Immature natural killer cell (primary cell): ENCODE measurements around the gene CCDC177. TPM values are rescaled to one million over a fixed set of nuclear protein-coding genes. Genes with fewer than 3 reads are reported as not detected.
"Not testable (repeated sequence)": the region's sequence is repeated elsewhere in the genome, so short reads cannot be mapped to it uniquely, and the experiment has no call there.

Experiments
- DNase-seq, 3 donors: peaks; one replicate each; pipeline ENCODE4 v3.0.0; 2022; ENCODE audit warnings: mixed read lengths in 1 of 3
- H3K27ac Mint-ChIP-seq, 6 donors: one replicate each; pipeline ENCODE4 v1.8.0; 2020; ENCODE audit warnings: mixed read lengths in 6 of 6, mild to moderate bottlenecking in 5 of 6, inconsistent platforms in 4 of 6, moderate library complexity in 3 of 6
- H3K27me3 Mint-ChIP-seq, 3 donors: one replicate each; pipeline ENCODE4 v1.8.0; 2020 to 2021; ENCODE audit warnings: low read depth in 3 of 3, mild to moderate bottlenecking in 3 of 3, mixed read lengths in 3 of 3, moderate library complexity in 3 of 3, inconsistent platforms in 1 of 3
- H3K36me3 Mint-ChIP-seq, 3 donors: one replicate each; pipeline ENCODE4 v1.8.0; 2020; ENCODE audit warnings: mixed read lengths in 3 of 3, inconsistent platforms in 2 of 3, mild to moderate bottlenecking in 2 of 3
- H3K4me1 Mint-ChIP-seq, 2 donors: one replicate each; pipeline ENCODE4 v1.8.0; 2020; ENCODE audit warnings: inconsistent platforms in 2 of 2, mild to moderate bottlenecking in 2 of 2, mixed read lengths in 2 of 2, moderate library complexity in 1 of 2
- H3K4me3 Mint-ChIP-seq, 5 donors: one replicate each; pipeline ENCODE4 v1.8.0; 2020; ENCODE audit warnings: mild to moderate bottlenecking in 5 of 5, mixed read lengths in 5 of 5, inconsistent platforms in 3 of 5, moderate library complexity in 3 of 5
- H3K9me3 Mint-ChIP-seq, 6 donors: one replicate each; pipeline ENCODE4 v1.8.0; 2020; ENCODE audit warnings: mild to moderate bottlenecking in 6 of 6, mixed read lengths in 6 of 6, inconsistent platforms in 4 of 6, moderate library complexity in 3 of 6
- polyA plus RNA-seq, 3 donors: library from polyadenylated mRNA; unstranded; fragments of 300-500 nt; fragmentation: Illumina TruSeq; gene quantifications; one replicate each; pipeline ENCODE4 v1.2.3, GENCODE V29; 2021

CCDC177 gene
- polyA plus RNA-seq, 3 donors from 2014 or later: not detected

DNA sequence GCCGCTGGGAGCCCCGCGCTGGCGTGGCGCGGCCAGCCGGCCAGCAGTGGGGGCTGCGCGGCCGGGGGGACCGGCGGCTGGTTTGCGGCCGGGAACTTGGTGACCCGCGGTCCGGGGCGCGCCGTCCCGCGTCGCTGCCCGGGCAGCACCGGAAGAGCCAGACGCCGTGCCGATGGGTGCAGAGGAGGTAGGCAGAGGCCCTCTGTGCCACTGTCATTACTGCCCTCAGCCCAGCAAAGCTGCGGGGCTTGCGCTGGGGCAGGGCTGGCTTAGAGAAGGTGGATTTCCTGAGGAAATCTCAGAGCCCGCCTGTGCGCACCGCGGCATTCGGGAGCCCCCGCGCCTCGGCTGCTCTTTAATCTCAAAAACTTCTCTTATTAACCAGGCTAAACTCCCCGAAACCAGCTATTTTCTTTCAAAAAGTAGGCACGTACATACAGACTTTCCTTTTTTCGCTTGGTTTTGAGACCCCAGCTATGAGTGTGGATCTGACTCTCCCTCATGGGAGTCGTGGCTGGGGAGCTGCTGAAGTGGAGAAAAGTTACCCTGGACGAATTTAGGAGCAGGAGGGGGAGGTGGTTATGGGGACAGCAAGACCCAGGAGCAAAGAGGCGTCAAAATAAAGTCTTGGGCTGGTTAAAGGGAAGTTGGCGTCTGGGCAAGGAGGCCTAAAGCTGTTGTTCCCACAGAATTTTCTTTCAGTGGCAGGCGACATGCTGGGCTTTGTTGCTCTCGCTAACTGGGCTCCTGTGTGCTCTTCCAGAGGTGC, 37.5 kb upstream of the CCDC177 start:
- H3K4me1 Mint-ChIP-seq: peaks cover 64 to 67% of the 10 kb centered on the region in 2 donors
- peaks cover 0 to 17% (median 2%) of the 10 kb centered on the region in 3 donors for H3K27me3 Mint-ChIP-seq
- no peaks in the 10 kb centered on the region for H3K9me3 Mint-ChIP-seq
- peak overlapping the region; percentile 96 to 100 (median 98) for H3K27ac Mint-ChIP-seq
- DNase-seq: peak; percentile 49 to 62 (median 58)
- H3K4me3 Mint-ChIP-seq: peak overlapping the region; percentile 89 to 97 (median 92)
- no peaks in the 10 kb centered on the region for H3K36me3 Mint-ChIP-seq

DNA sequence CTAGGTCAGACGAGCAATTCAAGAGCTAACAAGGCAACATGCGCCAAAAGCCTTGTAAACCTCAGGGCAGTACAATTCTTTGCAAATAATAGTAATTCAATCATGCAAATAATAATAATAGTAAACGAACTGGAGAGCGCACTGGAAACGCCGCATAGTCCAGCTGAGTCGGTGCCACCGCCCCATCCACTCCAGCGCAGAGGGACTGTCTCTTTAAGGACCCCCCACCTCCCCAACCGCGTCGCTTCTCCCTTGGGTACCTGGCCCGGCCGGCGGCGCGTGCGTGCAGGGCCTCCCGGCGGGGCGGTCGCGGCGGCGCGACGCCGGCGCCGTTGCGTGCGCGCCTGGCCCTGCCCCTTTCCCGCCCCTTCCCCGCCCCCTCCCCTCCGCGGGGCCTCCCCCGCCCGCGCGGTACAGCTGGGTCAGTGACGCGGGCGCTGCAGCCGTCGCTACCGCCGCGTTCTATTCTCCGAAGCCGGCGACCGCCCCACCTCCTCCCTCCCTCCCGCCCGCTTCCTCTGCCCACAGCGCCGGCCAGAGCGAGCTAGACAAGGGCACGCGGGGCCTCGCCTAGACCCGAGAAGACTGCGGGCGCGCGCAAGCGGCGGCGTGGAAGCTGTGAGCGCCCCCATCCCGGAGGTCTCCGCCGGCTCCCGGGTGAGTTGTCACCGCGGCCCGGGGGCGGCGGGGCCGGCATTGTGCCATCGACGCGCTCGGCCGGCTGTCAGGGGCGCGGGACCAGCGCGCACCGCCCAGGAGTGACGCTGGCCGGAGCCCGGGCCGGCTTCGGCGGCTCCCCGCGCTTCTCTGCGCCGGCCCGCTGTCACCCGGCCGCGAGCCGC, 36.7 kb upstream of the CCDC177 start, which contains the start of gene SUSD6:
SUSD6 (plus strand) TSS at position 425 of the 842 bp plus-strand sequence. CDS start 46,997 bp downstream, outside the sequence.
- peak within 1 kb of the TSS; percentile 89 to 97 (median 92) for H3K4me3 Mint-ChIP-seq
- H3K9me3 Mint-ChIP-seq: no peaks in the 10 kb centered on the region
- peaks cover 0 to 16% (median 2%) of the 10 kb centered on the region in 3 donors for H3K27me3 Mint-ChIP-seq
- peak within 1 kb of the TSS; percentile 96 to 100 (median 98) for H3K27ac Mint-ChIP-seq
- peaks cover 56 to 59% of the 10 kb centered on the region in 2 donors for H3K4me1 Mint-ChIP-seq
- no peaks in the 10 kb centered on the region for H3K36me3 Mint-ChIP-seq
- peak; percentile 84 to 91 (median 90) for DNase-seq

DNA sequence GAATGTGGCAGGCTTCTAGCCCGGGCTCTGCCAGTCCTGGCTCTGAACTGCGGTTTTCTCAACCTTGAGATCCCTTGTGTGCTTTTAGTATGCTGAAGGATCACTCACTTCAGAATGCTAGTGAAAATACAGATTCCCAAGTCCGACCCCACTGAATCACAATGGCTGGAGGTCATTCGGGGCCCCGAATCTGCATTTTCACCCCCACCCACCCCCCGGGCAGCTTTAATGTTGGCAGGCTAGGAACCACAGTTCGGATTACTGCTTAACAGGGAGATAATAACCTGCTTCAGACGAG, 36.2 kb upstream of the CCDC177 start:
- peak overlapping the region; percentile 78 to 84 (median 83) for H3K4me3 Mint-ChIP-seq
- H3K9me3 Mint-ChIP-seq: no peaks in the 10 kb centered on the region
- H3K36me3 Mint-ChIP-seq: no peaks in the 10 kb centered on the region
- H3K27me3 Mint-ChIP-seq: peaks cover 0 to 16% (median 2%) of the 10 kb centered on the region in 3 donors
- no peak for DNase-seq
- H3K4me1 Mint-ChIP-seq: peaks cover 50 to 53% of the 10 kb centered on the region in 2 donors
- peak overlapping the region; percentile 83 to 93 (median 90) for H3K27ac Mint-ChIP-seq

DNA sequence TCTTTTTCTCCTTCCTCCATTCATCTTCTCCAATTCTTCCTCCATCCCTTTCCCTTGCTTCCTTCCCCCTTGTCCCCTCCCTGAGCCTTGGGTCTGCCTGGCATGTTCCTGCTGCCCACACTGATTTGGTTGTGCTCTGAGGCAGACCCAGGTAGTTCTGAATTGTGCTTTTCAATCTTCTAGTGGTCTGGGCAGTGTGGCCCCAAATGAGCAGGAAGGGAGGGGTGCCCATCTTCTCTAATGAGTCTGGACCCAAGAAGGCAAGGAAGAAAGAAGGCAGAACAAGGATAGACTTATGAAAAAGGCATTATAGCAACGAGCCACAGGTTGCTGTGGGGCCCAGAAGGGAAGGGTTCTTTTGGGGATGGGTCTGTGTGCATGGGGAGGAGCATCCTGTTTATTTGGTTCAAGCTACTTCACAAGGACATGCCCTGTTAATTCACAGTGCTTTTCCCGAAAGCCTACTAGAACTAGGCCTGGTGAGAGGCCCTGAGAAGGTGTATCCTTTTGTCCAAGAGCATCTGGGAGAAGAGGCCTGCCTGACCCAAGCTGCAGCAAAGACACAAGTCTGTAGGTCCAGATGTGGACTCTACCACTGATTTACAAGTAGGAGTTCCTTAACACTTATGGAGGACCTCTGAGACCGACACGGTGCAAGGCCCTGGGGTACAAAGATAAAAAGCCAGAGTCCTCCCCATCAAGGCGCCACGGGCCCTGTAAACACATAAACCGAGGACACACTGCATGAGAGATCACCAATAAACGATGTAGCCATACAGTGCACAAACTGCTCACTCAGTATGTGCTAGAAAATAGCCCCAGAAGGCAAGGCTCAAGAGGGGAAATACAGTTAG, 35.6 kb upstream of the CCDC177 start:
- peak overlapping the region; percentile 78 to 84 (median 83) for H3K4me3 Mint-ChIP-seq
- no peaks in the 10 kb centered on the region for H3K9me3 Mint-ChIP-seq
- H3K27ac Mint-ChIP-seq: peak overlapping the region; percentile 83 to 93 (median 90)
- peaks cover 0 to 12% (median 2%) of the 10 kb centered on the region in 3 donors for H3K27me3 Mint-ChIP-seq
- DNase-seq: no peak
- H3K36me3 Mint-ChIP-seq: no peaks in the 10 kb centered on the region
- peaks cover 45 to 47% of the 10 kb centered on the region in 2 donors for H3K4me1 Mint-ChIP-seq

DNA sequence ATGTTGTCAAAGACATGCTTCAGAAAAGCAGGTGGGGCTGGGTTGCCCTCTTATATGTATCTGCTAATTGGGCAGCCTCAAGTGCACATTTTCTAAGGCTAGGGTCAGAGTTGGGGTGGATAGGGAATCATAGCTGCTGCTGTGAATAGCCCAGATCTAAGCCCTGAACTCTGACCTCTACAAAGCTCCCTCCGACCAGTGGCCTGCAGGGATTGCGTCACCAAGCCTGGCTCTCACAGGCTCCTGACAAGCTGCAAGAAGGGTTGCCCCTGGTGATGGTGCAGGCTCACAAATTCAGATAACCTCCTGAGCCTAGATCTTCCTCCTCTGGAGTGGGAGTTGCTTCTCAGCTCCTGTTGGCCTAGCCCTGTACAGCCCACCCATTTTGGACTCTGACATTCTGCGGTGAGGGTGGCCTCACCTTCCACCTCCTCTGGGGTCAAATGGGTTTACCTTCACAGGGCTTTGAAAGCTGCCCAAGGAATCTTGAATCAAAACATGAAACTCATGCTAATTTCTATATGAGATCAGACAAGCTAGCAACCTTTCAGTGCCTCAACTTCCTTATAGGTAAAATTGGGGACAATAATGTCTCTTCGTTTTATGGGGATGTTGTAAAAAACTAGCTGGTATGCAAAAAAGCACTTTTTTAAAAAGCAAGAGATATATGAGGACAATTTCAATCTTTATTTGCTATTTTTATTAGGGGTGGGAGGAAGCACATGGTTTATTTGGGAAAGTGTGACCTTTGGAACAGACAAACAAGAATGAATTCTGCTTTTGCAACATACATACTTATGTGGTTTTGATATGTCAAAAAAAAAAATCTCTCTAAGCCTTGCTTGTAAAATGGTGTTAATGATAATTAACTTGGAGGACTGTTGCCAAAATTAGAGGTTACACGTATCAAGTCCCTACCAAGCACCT, 31.9 kb upstream of the CCDC177 start:
- Mint-ChIP-seq H3K4me1 (peaks cover 12 to 15% of the 10 kb centered on the region in 2 donors), H3K36me3 (no peaks in the 10 kb centered on the region), H3K27me3 (peaks cover 0 to 8% (median 0%) of the 10 kb centered on the region in 3 donors), H3K27ac (no peak overlapping the region), H3K9me3 (no peaks in the 10 kb centered on the region), H3K4me3 (no peak overlapping the region)
- DNase-seq: no peak

DNA sequence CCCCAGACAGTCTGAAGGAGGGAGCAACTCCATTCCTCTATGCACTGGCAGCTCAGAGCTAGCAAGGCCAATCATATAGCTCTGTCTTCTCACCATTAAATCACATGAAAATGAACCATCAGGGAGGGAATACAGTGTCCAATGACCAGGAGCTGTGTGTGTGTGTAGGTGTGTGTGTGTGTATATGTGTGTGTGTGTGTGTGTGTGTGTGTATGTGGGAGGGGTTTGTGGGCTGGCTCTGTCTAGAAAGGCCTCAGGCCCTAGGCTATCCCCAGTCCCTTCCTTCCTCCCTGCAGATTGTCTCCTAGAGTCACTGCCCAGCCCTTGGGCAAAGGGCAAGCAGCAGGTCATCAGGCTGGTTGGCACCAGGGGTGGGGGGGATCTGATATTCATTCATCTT, 31.1 kb upstream of the CCDC177 start:
- Mint-ChIP-seq H3K9me3 (no peaks in the 10 kb centered on the region), H3K27ac (no peak overlapping the region), H3K4me3 (no peak overlapping the region), H3K27me3 (peaks cover 0 to 4% (median 0%) of the 10 kb centered on the region in 3 donors), H3K4me1 (peaks cover 7 to 11% of the 10 kb centered on the region in 2 donors), H3K36me3 (no peaks in the 10 kb centered on the region)
- DNase-seq: no peak

DNA sequence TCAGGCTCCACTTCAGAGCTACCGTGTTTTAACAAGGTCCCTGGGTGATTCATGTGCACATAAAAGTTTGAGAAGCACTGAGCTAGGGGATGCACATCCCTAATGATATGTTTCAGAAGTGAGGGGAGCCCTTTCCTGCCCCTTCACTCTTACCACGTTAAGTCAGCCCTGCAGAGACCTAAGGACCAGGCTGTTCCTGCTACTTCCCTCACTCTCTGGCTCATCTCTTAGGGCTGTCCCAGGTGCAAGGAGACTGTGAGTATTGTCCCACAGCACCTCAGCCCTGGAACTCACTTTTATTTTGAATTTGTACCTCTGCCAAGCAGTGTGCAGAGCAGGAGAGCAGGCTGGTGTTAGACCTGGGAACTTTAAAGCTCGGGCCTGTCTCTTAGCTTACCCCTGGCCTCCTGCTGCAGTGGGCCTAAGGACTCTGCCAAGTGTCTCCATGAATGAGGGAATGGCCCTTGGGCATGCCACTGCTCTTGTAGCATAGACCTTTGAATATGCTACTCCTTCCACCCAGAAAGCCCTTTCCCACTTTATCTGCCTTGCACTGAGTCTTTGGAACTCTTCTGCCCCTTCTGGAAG, 25.7 kb upstream of the CCDC177 start:
- H3K27me3 Mint-ChIP-seq: no peaks in the 10 kb centered on the region
- no peaks in the 10 kb centered on the region for H3K9me3 Mint-ChIP-seq
- no peak overlapping the region for H3K4me3 Mint-ChIP-seq
- no peak overlapping the region for H3K27ac Mint-ChIP-seq
- no peaks in the 10 kb centered on the region for H3K36me3 Mint-ChIP-seq
- DNase-seq: no peak
- no peaks in the 10 kb centered on the region for H3K4me1 Mint-ChIP-seq

DNA sequence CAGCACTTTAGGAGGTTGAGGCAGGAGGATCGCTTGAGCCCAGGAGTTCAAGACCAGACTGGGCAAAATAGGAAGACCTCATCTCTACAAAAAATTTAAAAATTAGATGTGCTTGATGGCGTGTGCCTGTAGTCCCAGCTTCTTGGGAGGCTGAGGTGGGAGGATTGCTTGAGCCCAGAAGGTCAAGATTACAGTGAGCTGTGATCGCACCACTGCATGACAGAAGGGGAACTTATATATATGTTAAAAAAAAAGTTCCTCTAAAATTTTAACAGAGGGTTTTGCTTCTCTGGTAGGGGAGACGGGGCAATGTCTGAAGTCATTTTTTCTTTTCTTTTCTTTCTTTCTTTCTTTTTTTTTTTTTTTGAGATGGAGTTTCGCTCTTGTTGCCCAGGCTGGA, 24.8 kb upstream of the CCDC177 start:
- H3K4me1 Mint-ChIP-seq, DNase-seq, H3K27me3 Mint-ChIP-seq, H3K9me3 Mint-ChIP-seq, H3K27ac Mint-ChIP-seq, H3K4me3 Mint-ChIP-seq, H3K36me3 Mint-ChIP-seq: not testable (repeated sequence)

DNA sequence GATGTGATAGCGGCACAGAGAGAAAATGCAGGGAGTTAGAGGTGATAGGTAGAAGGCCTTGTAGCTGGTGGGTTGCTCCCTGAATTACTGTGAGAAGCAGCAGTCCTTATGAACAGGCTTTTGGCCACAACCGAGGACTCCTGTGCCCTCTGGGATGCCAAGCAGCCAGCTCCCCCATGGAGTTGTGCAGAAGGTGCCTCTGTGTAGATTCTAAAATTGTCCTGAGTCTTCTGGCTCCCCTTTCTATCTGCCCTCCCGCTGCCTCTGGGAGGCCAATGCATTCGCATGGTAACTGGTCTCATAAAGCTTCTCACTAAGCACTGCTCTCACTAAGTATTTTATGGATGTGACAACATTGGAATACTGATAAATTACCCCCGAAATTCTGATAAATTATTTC, 20.7 kb upstream of the CCDC177 start:
- H3K36me3 Mint-ChIP-seq: no peaks in the 10 kb centered on the region

DNA sequence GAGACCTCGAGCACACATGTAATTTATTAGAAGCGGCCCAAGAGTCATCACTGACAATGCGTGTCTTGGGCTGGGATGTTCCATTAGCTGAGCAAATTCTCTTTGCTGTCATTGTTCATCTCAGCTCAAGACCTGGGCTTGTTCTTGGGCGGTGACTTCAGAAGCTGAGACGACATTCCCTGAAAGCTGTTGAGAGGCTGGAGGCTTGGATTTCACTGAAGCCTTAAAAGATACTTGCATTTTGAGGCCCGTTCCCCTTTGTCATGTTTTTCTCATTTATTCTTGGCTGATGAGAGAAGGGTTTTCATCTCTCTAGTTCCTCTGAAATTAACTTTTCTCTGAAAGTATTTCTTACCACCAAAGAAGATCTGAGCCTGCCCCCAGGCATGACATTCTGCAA, 20.2 kb upstream of the CCDC177 start:
- Mint-ChIP-seq H3K9me3 (no peaks in the 10 kb centered on the region), H3K4me3 (no peak overlapping the region), H3K27me3 (peaks cover 0 to 6% (median 4%) of the 10 kb centered on the region in 3 donors), H3K4me1 (no peaks in the 10 kb centered on the region), H3K27ac (no peak overlapping the region), H3K36me3 (no peaks in the 10 kb centered on the region)
- no peak for DNase-seq

More for the DNA sequence above, 20.7 kb upstream of the CCDC177 start:
- no peaks in the 10 kb centered on the region for H3K9me3 Mint-ChIP-seq
- no peaks in the 10 kb centered on the region for H3K4me1 Mint-ChIP-seq
- H3K4me3 Mint-ChIP-seq: no peak overlapping the region
- H3K27ac Mint-ChIP-seq: no peak overlapping the region
- DNase-seq: no peak
- H3K27me3 Mint-ChIP-seq: peaks cover 0 to 6% (median 4%) of the 10 kb centered on the region in 3 donors

DNA sequence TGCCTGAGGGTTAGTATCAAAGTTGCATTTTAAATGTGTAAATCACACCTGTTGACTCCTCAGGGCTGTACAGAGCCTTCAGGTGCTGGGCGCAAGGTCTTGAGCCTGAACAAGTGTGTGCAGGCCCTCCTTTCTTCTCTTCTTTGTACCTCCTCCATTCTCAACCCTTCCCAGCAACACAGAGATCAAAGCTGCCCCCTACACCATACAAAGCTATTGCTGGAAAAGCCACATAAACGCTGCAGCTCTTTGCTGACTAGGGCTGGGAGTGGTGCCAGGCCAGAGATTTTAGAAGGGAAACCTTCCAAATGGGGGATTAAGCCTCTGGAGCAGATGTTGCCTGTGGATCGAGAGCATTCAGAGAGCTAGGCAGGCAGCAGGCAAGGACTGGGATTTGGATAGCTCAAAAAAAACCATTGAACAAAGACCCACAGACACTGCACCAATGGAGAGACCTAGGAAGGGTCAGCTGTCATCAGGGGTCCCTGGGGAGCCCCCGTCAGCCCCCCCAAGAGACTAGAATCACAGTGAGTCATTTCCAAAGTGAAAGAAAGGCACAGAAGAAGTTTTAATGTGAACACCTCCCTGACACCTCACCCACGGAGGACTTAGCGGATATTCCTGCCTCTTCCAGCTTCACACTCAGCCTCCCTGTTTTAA, 18.5 kb upstream of the CCDC177 start:
- Mint-ChIP-seq H3K27me3 (peaks cover 0 to 6% (median 4%) of the 10 kb centered on the region in 3 donors), H3K9me3 (no peaks in the 10 kb centered on the region), H3K4me1 (no peaks in the 10 kb centered on the region), H3K27ac (peak overlapping the region in 1 of 6 donors; percentile 16), H3K36me3 (no peaks in the 10 kb centered on the region), H3K4me3 (no peak overlapping the region)
- no peak for DNase-seq

DNA sequence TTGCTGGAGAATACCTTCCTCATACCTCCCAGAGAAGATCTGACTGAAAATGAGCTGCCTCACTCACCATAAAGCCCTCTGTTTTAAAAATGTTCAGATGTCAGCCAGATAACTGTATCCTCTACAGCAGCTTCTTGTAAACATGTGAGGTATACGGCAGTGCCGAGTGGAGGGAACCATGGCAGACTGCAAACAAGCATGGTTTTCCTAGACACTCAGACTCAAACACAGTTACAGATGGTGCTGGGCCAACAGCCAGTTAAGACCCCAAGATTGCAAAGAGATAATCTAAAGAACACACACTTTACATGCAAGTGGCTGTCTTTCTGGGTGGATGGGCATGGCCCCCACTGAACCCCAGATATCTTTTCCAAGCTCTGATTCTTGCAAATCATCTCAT, 16.6 kb upstream of the CCDC177 start:
- Mint-ChIP-seq H3K4me3 (no peak overlapping the region), H3K4me1 (no peaks in the 10 kb centered on the region), H3K27ac (no peak overlapping the region), H3K9me3 (no peaks in the 10 kb centered on the region), H3K36me3 (no peaks in the 10 kb centered on the region), H3K27me3 (peaks cover 0 to 6% (median 4%) of the 10 kb centered on the region in 3 donors)
- no peak for DNase-seq
